Right forelimb (tissue), 1 donor: Measurements from ENCODE around the gene SBNO2.

ENCODE experiments used
- DNase-seq: peaks from one replicate; pipeline ENCODE4 v3.0.0-alpha.2; 2018

The SBNO2 gene

GRCh38 chr19:1103708-1104310 lies 70.3 kb downstream of the SBNO2 start, which contains the start of gene GPX4:
TSS of gene GPX4 (plus strand) at chr19:1103994. CDS start at chr19:1104044, 50 bp downstream.
- peak; percentile 99 for DNase-seq

- no peak for DNase-seq
These were observed 70.8 kb downstream of the SBNO2 start for GRCh38 chr19:1103132-1103707.

- no peak for DNase-seq
These were observed 71.5 kb downstream of the SBNO2 start for GRCh38 chr19:1102407-1103131.

- no peak for DNase-seq
These were observed 72.8 kb downstream of the SBNO2 start for GRCh38 chr19:1101337-1101698.

GRCh38 chr19:1098177-1099051 lies 75.7 kb downstream of the SBNO2 start:
- no peak for DNase-seq

GRCh38 chr19:1097810-1098176 lies 76.3 kb downstream of the SBNO2 start:
- DNase-seq, result no peak

- peak; percentile 99 for DNase-seq
These were observed 78.9 kb downstream of the SBNO2 start, which contains the start of gene POLR2E for GRCh38 chr19:1094978-1095701. TSS of gene POLR2E (minus strand) at chr19:1095375. CDS start at chr19:1095315, 60 bp downstream.

GRCh38 chr19:1094655-1094977 lies 79.5 kb downstream of the SBNO2 start:
- DNase-seq, result no peak

GRCh38 chr19:1093811-1094553 lies 80.1 kb downstream of the SBNO2 start:
- no peak for DNase-seq

- no peak for DNase-seq
These were observed 80.7 kb downstream of the SBNO2 start for GRCh38 chr19:1093330-1093729.

GRCh38 chr19:1091544-1092175 lies 82.4 kb downstream of the SBNO2 start:
- no peak for DNase-seq

- DNase-seq, result no peak
These were observed 83.1 kb downstream of the SBNO2 start for GRCh38 chr19:1090731-1091543.

- DNase-seq, result no peak
These were observed 84.2 kb downstream of the SBNO2 start for GRCh38 chr19:1089891-1090290.

GRCh38 chr19:1089126-1089771 lies 84.8 kb downstream of the SBNO2 start:
- no peak for DNase-seq

- DNase-seq, result no peak
These were observed 85.6 kb downstream of the SBNO2 start for GRCh38 chr19:1088416-1089010.

- no peak for DNase-seq
These were observed 86.2 kb downstream of the SBNO2 start for GRCh38 chr19:1087813-1088415.

- no peak for DNase-seq
These were observed 87.5 kb downstream of the SBNO2 start for GRCh38 chr19:1086613-1087012.

GRCh38 chr19:1085676-1086442 lies 88.2 kb downstream of the SBNO2 start:
- DNase-seq, result no peak
